Activated CD4-positive, alpha-beta T cell treated with anti-CD3 and anti-CD28 coated beads, Interleukin-2, amount 10 ng/mL, durations not matched to agents 7 days and 5 days (primary cell): ENCODE measurements around the gene DOCK4. TPM values are rescaled to one million over a fixed set of nuclear protein-coding genes. Genes with fewer than 3 reads are reported as not detected.

ENCODE experiments used
- CTCF ChIA-PET: fragments of 350-600 bp; sonication (Branson Sonifier 250); formaldehyde crosslinking; loops from one replicate; lab custom pipeline; 2021; ENCODE audit warnings: antibody characterized with exemption; lab: Charles Lee
- POLR2A ChIA-PET: fragments of 350-600 bp; sonication (Branson Sonifier 250); formaldehyde crosslinking; loops from one replicate; lab custom pipeline; 2021; ENCODE audit warnings: antibody characterized with exemption; lab: Charles Lee
- DNase-seq: peaks from one replicate; pipeline ENCODE4 v3.0.0-alpha.2; 2020
- H3K27ac Mint-ChIP-seq: one replicate; pipeline ENCODE4 v1.8.0; 2021; ENCODE audit warnings: mild to moderate bottlenecking, moderate library complexity, mixed read lengths
- H3K27me3 Mint-ChIP-seq: one replicate; pipeline ENCODE4 v1.8.0; 2021; ENCODE audit warnings: mixed read lengths
- H3K36me3 Mint-ChIP-seq: one replicate; pipeline ENCODE4 v1.8.0; 2021; ENCODE audit warnings: low read depth, mixed read lengths
- H3K4me1 Mint-ChIP-seq: one replicate; pipeline ENCODE4 v1.8.0; 2021; ENCODE audit warnings: mixed read lengths
- H3K4me3 Mint-ChIP-seq: one replicate; pipeline ENCODE4 v1.8.0; 2021; ENCODE audit warnings: mild to moderate bottlenecking, moderate library complexity, mixed read lengths
- H3K9me3 Mint-ChIP-seq: one replicate; pipeline ENCODE4 v1.8.0; 2021; ENCODE audit warnings: mixed read lengths
- total RNA-seq, 2 experiments: library from RNA; stranded (reverse); gene quantifications; one replicate each; pipeline ENCODE4 v1.2.3, GENCODE V29; 2021

DOCK4 gene
- total RNA-seq, 2 experiments from 2014 or later = 0.12 to 0.25 TPM

GRCh38 chr7:111718886-111719285 lies 487.3 kb downstream of the DOCK4 start:
- Mint-ChIP-seq H3K36me3 (no peaks in the 10 kb centered on the region), H3K4me1 (no peaks in the 10 kb centered on the region), H3K27ac (no peak overlapping the region), H3K9me3 (no peaks in the 10 kb centered on the region), H3K27me3 (peaks cover 6% of the 10 kb centered on the region), H3K4me3 (no peak overlapping the region)
- ChIA-PET POLR2A (no interaction called here), CTCF (no interaction called here)
- no peak for DNase-seq

GRCh38 chr7:111711426-111712065 lies 494.7 kb downstream of the DOCK4 start:
- CTCF ChIA-PET = no interaction called here
- POLR2A ChIA-PET = no interaction called here
- no peak overlapping the region for H3K4me3 Mint-ChIP-seq
- peaks cover 2% of the 10 kb centered on the region for H3K27me3 Mint-ChIP-seq
- H3K4me1 Mint-ChIP-seq = no peaks in the 10 kb centered on the region
- no peak for DNase-seq
- no peak overlapping the region for H3K27ac Mint-ChIP-seq
- H3K36me3 Mint-ChIP-seq = no peaks in the 10 kb centered on the region
- H3K9me3 Mint-ChIP-seq = no peaks in the 10 kb centered on the region

- Mint-ChIP-seq H3K4me1 (no peaks in the 10 kb centered on the region), H3K4me3 (no peak overlapping the region), H3K9me3 (no peaks in the 10 kb centered on the region), H3K36me3 (no peaks in the 10 kb centered on the region), H3K27me3 (peaks cover 2% of the 10 kb centered on the region), H3K27ac (no peak overlapping the region)
- no peak for DNase-seq
- ChIA-PET CTCF (no interaction called here), POLR2A (no interaction called here)
Measured at GRCh38 chr7:111710839-111711380, 495.3 kb downstream of the DOCK4 start.

GRCh38 chr7:111708072-111708471 lies 498.1 kb downstream of the DOCK4 start:
- POLR2A ChIA-PET = no interaction called here
- CTCF ChIA-PET = interaction anchor here (1.1 kb wide), 1 partner anchor 32 kb away, joined by 3 read pairs; no protein-coding TSS in a partner anchor
- H3K4me3 Mint-ChIP-seq = no peak overlapping the region
- H3K36me3 Mint-ChIP-seq = no peaks in the 10 kb centered on the region
- H3K9me3 Mint-ChIP-seq = no peaks in the 10 kb centered on the region
- H3K4me1 Mint-ChIP-seq = no peaks in the 10 kb centered on the region
- no peak overlapping the region for H3K27ac Mint-ChIP-seq
- peaks cover 8% of the 10 kb centered on the region for H3K27me3 Mint-ChIP-seq
- DNase-seq = no peak

GRCh38 chr7:111705807-111706206 lies 500.4 kb downstream of the DOCK4 start:
- ChIA-PET POLR2A (no interaction called here), CTCF (no interaction called here)
- no peak for DNase-seq
- Mint-ChIP-seq H3K36me3 (no peaks in the 10 kb centered on the region), H3K4me1 (no peaks in the 10 kb centered on the region), H3K4me3 (no peak overlapping the region), H3K27ac (no peak overlapping the region), H3K9me3 (no peaks in the 10 kb centered on the region), H3K27me3 (peaks cover 8% of the 10 kb centered on the region)

- POLR2A ChIA-PET = no interaction called here
- Mint-ChIP-seq H3K27me3 (peaks cover 2% of the 10 kb centered on the region), H3K36me3 (no peaks in the 10 kb centered on the region), H3K9me3 (no peaks in the 10 kb centered on the region), H3K4me1 (no peaks in the 10 kb centered on the region), H3K27ac (no peak overlapping the region), H3K4me3 (no peak overlapping the region)
- no peak for DNase-seq
- CTCF ChIA-PET = no interaction called here
Measured at GRCh38 chr7:111697771-111698170, 508.4 kb downstream of the DOCK4 start.

- POLR2A ChIA-PET = no interaction called here
- no peak for DNase-seq
- CTCF ChIA-PET = no interaction called here
- Mint-ChIP-seq H3K4me3 (no peak overlapping the region), H3K4me1 (no peaks in the 10 kb centered on the region), H3K27ac (no peak overlapping the region), H3K27me3 (peaks cover 4% of the 10 kb centered on the region), H3K36me3 (no peaks in the 10 kb centered on the region), H3K9me3 (no peaks in the 10 kb centered on the region)
Measured at GRCh38 chr7:111694376-111694775, 511.8 kb downstream of the DOCK4 start.

GRCh38 chr7:111690364-111691111 lies 515.7 kb downstream of the DOCK4 start:
- DNase-seq = no peak
- no peaks in the 10 kb centered on the region for H3K36me3 Mint-ChIP-seq
- POLR2A ChIA-PET = no interaction called here
- no peaks in the 10 kb centered on the region for H3K9me3 Mint-ChIP-seq
- no peak overlapping the region for H3K27ac Mint-ChIP-seq
- no peaks in the 10 kb centered on the region for H3K4me1 Mint-ChIP-seq
- CTCF ChIA-PET = no interaction called here
- H3K27me3 Mint-ChIP-seq = peaks cover 5% of the 10 kb centered on the region
- no peak overlapping the region for H3K4me3 Mint-ChIP-seq

GRCh38 chr7:111685349-111685748 lies 520.9 kb downstream of the DOCK4 start:
- H3K27me3 Mint-ChIP-seq = peaks cover 3% of the 10 kb centered on the region
- ChIA-PET POLR2A (no interaction called here), CTCF (no interaction called here)
- no peaks in the 10 kb centered on the region for H3K4me1 Mint-ChIP-seq
- no peak overlapping the region for H3K27ac Mint-ChIP-seq
- no peak overlapping the region for H3K4me3 Mint-ChIP-seq
- no peak for DNase-seq
- H3K9me3 Mint-ChIP-seq = no peaks in the 10 kb centered on the region
- no peaks in the 10 kb centered on the region for H3K36me3 Mint-ChIP-seq

GRCh38 chr7:111682588-111683340 lies 523.4 kb downstream of the DOCK4 start:
- no peak for DNase-seq
- H3K36me3 Mint-ChIP-seq = no peaks in the 10 kb centered on the region
- peaks cover 4% of the 10 kb centered on the region for H3K27me3 Mint-ChIP-seq
- H3K9me3 Mint-ChIP-seq = no peaks in the 10 kb centered on the region
- ChIA-PET CTCF (interaction anchor here (0.5 kb wide), 1 partner anchor 577 kb away, joined by 3 read pairs; no protein-coding TSS in a partner anchor), POLR2A (no interaction called here)
- H3K27ac Mint-ChIP-seq = no peak overlapping the region
- H3K4me3 Mint-ChIP-seq = no peak overlapping the region
- no peaks in the 10 kb centered on the region for H3K4me1 Mint-ChIP-seq

GRCh38 chr7:111681242-111681641 lies 525.0 kb downstream of the DOCK4 start:
- CTCF ChIA-PET = no interaction called here
- no peak for DNase-seq
- Mint-ChIP-seq H3K4me3 (no peak overlapping the region), H3K27ac (no peak overlapping the region), H3K36me3 (no peaks in the 10 kb centered on the region), H3K27me3 (peaks cover 6% of the 10 kb centered on the region), H3K4me1 (no peaks in the 10 kb centered on the region), H3K9me3 (no peaks in the 10 kb centered on the region)
- POLR2A ChIA-PET = no interaction called here

GRCh38 chr7:111678986-111679385 lies 527.2 kb downstream of the DOCK4 start:
- no peaks in the 10 kb centered on the region for H3K36me3 Mint-ChIP-seq
- no peaks in the 10 kb centered on the region for H3K9me3 Mint-ChIP-seq
- no peaks in the 10 kb centered on the region for H3K4me1 Mint-ChIP-seq
- DNase-seq = no peak
- POLR2A ChIA-PET = no interaction called here
- peaks cover 8% of the 10 kb centered on the region for H3K27me3 Mint-ChIP-seq
- no peak overlapping the region for H3K4me3 Mint-ChIP-seq
- CTCF ChIA-PET = no interaction called here
- H3K27ac Mint-ChIP-seq = no peak overlapping the region

- Mint-ChIP-seq H3K36me3 (no peaks in the 10 kb centered on the region), H3K27me3 (peaks cover 8% of the 10 kb centered on the region), H3K4me1 (no peaks in the 10 kb centered on the region), H3K4me3 (no peak overlapping the region), H3K9me3 (no peaks in the 10 kb centered on the region), H3K27ac (no peak overlapping the region)
- POLR2A ChIA-PET = no interaction called here
- CTCF ChIA-PET = no interaction called here
- no peak for DNase-seq
Measured at GRCh38 chr7:111678281-111678680, 527.9 kb downstream of the DOCK4 start.
